Measurements from ENCODE around the gene BAHD1. TPM values are rescaled to one million over a fixed set of nuclear protein-coding genes. Genes with fewer than 3 reads are reported as not detected.

Gene BAHD1
- polyA plus RNA-seq, 1 of the 3 experiments (the other 2 are of a cell fraction), result 5.5 TPM

DNA sequence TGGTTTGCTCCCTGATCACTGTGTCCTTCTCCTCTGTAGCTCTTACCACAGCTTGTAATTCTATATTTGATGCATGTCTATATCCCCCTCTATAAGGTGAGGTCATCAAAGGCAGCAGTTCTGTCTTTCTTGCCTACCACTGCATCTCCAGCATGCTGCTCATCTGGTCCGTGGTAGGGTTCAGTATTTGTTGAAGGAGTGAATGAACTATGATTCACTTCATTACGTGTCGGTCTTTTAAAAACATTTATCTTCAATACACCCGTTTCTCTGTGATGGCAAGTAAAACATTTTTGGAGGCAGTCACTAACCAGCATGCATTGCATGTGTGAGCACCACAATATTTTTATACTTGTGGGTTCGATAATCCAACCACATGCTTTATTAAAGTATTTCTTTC lies 57.7 kb downstream of the BAHD1 start:
- peaks cover 0 to 13% of the 10 kb centered on the region in 2 experiments; a peak in 2 of 4 replicates for H3K4me1 ChIP-seq (ENCODE audit: control insufficient read depth in 1 of 2, insufficient read depth in 2 of 2, low read depth in 1 of 2, low read length in 1 of 2)
- 74% methylated on average over 5 of the region's 5 CpGs for WGBS (ENCODE audit: low lambda C conversion rate)
- no peaks in the 10 kb centered on the region for H3K36me3 ChIP-seq (replicated peaks in 1 of 2; ENCODE audit: control insufficient read depth in 1 of 2, insufficient read depth in 2 of 2, low read length in 1 of 2)
- H3K27me3 ChIP-seq (ENCODE audit: insufficient read depth), result no peaks in the 10 kb centered on the region
- no peaks in the 10 kb centered on the region for H3K9me2 ChIP-seq
- POLR2A ChIA-PET, result no interaction called here
- no peaks in the 10 kb centered on the region for H3K9me3 ChIP-seq
- H3K79me2 ChIP-seq (ENCODE audit: insufficient read depth), result no peaks in the 10 kb centered on the region
- no peak overlapping the region for H3K4me3 ChIP-seq (ENCODE audit: low read depth in 2 of 2, low read length in 1 of 2)
- H3K9ac ChIP-seq, result no peak overlapping the region
- H3K27ac ChIP-seq (ENCODE audit: low read depth in 2 of 2, low read length in 1 of 2), result no peak overlapping the region
- H4K20me1 ChIP-seq (ENCODE audit: insufficient read depth), result no peaks in the 10 kb centered on the region
- TF ChIP-seq RAD21 (IDR thresholded peaks at IDR 0.05; ENCODE audit: low read length) (no peak), NRF1 (IDR thresholded peaks at IDR 0.05; ENCODE audit: low read depth, low read length) (no peak)
- peaks cover 18% of the 10 kb centered on the region for H3F3A ChIP-seq (replicated peaks; ENCODE audit: insufficient read depth)
- H3K4me2 ChIP-seq, result no peak overlapping the region
- DNase-seq, result no peak
- CTCF ChIA-PET, result interaction anchor here (0.6 to 2.0 kb wide), 3 partner anchors 8 to 40 kb away, joined by 3 to 8 read pairs (median 3); no protein-coding TSS in a partner anchor
- H2AFZ ChIP-seq (ENCODE audit: low read depth), result no peak overlapping the region

DNA sequence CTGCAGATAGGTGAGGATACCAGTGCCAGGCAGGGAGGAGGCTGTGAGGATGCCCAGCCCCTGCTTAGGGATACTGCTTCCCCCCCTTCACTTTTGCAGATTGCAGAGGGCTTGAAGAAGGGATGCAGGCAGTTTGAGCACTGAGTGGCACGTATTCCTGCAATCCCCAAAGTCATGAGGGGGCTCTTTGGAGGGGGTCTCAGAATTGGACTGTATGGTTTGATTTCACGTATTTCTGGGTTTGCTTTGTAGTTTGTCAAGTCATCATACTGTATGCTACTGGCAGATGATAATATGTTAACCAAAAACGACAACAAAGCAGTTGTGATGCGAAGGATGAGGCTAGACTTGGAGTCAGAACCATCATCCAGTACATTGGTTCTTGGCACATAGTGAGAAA lies 58.1 kb downstream of the BAHD1 start:
- WGBS (ENCODE audit: low lambda C conversion rate), result 79% methylated on average over 4 of the region's 4 CpGs
- H2AFZ ChIP-seq (ENCODE audit: low read depth), result no peak overlapping the region
- no peaks in the 10 kb centered on the region for H3K27me3 ChIP-seq (ENCODE audit: insufficient read depth)
- TF ChIP-seq, protein P1, sequence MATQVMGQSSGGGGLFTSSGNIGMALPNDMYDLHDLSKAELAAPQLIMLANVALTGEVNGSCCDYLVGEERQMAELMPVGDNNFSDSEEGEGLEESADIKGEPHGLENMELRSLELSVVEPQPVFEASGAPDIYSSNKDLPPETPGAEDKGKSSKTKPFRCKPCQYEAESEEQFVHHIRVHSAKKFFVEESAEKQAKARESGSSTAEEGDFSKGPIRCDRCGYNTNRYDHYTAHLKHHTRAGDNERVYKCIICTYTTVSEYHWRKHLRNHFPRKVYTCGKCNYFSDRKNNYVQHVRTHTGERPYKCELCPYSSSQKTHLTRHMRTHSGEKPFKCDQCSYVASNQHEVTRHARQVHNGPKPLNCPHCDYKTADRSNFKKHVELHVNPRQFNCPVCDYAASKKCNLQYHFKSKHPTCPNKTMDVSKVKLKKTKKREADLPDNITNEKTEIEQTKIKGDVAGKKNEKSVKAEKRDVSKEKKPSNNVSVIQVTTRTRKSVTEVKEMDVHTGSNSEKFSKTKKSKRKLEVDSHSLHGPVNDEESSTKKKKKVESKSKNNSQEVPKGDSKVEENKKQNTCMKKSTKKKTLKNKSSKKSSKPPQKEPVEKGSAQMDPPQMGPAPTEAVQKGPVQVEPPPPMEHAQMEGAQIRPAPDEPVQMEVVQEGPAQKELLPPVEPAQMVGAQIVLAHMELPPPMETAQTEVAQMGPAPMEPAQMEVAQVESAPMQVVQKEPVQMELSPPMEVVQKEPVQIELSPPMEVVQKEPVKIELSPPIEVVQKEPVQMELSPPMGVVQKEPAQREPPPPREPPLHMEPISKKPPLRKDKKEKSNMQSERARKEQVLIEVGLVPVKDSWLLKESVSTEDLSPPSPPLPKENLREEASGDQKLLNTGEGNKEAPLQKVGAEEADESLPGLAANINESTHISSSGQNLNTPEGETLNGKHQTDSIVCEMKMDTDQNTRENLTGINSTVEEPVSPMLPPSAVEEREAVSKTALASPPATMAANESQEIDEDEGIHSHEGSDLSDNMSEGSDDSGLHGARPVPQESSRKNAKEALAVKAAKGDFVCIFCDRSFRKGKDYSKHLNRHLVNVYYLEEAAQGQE (IDR thresholded peaks at IDR 0.05; ENCODE audit: low read depth, low read length), result no peak
- TF ChIP-seq EP300 (IDR thresholded peaks at IDR 0.05; ENCODE audit: borderline replicate concordance in 1 of 2, low read depth in 1 of 2, low read length in 1 of 2) (no peak), EZH2phosphoT487 (IDR thresholded peaks at IDR 0.05; ENCODE audit: borderline replicate concordance, low read depth) (no peak), TAF1 (IDR thresholded peaks at IDR 0.05; ENCODE audit: borderline replicate concordance, low read depth, low read length) (no peak), RCOR1 (IDR thresholded peaks at IDR 0.05; ENCODE audit: low read length) (no peak), JUND (IDR thresholded peaks at IDR 0.05) (no peak), SMC3 (IDR thresholded peaks at IDR 0.05; ENCODE audit: low read depth, low read length) (no peak), FOXJ3 (CRISPR knock-in tag; IDR thresholded peaks at IDR 0.05) (no peak), GABPA (IDR thresholded peaks at IDR 0.05; ENCODE audit: low read depth) (no peak)
- TF ChIP-seq, protein P2, sequence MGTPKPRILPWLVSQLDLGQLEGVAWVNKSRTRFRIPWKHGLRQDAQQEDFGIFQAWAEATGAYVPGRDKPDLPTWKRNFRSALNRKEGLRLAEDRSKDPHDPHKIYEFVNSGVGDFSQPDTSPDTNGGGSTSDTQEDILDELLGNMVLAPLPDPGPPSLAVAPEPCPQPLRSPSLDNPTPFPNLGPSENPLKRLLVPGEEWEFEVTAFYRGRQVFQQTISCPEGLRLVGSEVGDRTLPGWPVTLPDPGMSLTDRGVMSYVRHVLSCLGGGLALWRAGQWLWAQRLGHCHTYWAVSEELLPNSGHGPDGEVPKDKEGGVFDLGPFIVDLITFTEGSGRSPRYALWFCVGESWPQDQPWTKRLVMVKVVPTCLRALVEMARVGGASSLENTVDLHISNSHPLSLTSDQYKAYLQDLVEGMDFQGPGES (IDR thresholded peaks at IDR 0.05; ENCODE audit: low read depth, low read length), result no peak
- TF ChIP-seq, protein P3, sequence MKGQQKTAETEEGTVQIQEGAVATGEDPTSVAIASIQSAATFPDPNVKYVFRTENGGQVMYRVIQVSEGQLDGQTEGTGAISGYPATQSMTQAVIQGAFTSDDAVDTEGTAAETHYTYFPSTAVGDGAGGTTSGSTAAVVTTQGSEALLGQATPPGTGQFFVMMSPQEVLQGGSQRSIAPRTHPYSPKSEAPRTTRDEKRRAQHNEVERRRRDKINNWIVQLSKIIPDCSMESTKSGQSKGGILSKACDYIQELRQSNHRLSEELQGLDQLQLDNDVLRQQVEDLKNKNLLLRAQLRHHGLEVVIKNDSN (IDR thresholded peaks at IDR 0.05; ENCODE audit: borderline replicate concordance, low read depth), result no peak
- H3K4me3 ChIP-seq (ENCODE audit: low read depth in 2 of 2, low read length in 1 of 2), result no peak overlapping the region
- no peaks in the 10 kb centered on the region for H3K9me3 ChIP-seq
- no peak overlapping the region for H3K9ac ChIP-seq
- H3K79me2 ChIP-seq (ENCODE audit: insufficient read depth), result no peaks in the 10 kb centered on the region
- no peaks in the 10 kb centered on the region for H3K9me2 ChIP-seq
- ChIA-PET POLR2A (no interaction called here), CTCF (interaction anchor here (0.6 to 0.8 kb wide), 2 partner anchors 15 to 40 kb away, joined by 3 read pairs; no protein-coding TSS in a partner anchor)
- peaks cover 0 to 13% of the 10 kb centered on the region in 2 experiments; a peak in 2 of 4 replicates for H3K4me1 ChIP-seq (ENCODE audit: control insufficient read depth in 1 of 2, insufficient read depth in 2 of 2, low read depth in 1 of 2, low read length in 1 of 2)
- no peak overlapping the region for H3K4me2 ChIP-seq
- DNase-seq, result no peak
- no peaks in the 10 kb centered on the region for H3K36me3 ChIP-seq (replicated peaks in 1 of 2; ENCODE audit: control insufficient read depth in 1 of 2, insufficient read depth in 2 of 2, low read length in 1 of 2)
- H3F3A ChIP-seq (replicated peaks; ENCODE audit: insufficient read depth), result peaks cover 18% of the 10 kb centered on the region
- H4K20me1 ChIP-seq (ENCODE audit: insufficient read depth), result no peaks in the 10 kb centered on the region
- no peak overlapping the region for H3K27ac ChIP-seq (ENCODE audit: low read depth in 2 of 2, low read length in 1 of 2)
